ENCODE results near the gene HSPA2. TPM values are rescaled to one million over a fixed set of nuclear protein-coding genes. Genes with fewer than 3 reads are reported as not detected.
"Not testable (repeated sequence)": the region's sequence is repeated elsewhere in the genome, so short reads cannot be mapped to it uniquely, and the experiment has no call there.

HSPA2 gene
- polyA plus RNA-seq, 6 donors from 2014 or later = 0.30 to 1.3 (median 0.36) TPM; not detected in 1

DNA sequence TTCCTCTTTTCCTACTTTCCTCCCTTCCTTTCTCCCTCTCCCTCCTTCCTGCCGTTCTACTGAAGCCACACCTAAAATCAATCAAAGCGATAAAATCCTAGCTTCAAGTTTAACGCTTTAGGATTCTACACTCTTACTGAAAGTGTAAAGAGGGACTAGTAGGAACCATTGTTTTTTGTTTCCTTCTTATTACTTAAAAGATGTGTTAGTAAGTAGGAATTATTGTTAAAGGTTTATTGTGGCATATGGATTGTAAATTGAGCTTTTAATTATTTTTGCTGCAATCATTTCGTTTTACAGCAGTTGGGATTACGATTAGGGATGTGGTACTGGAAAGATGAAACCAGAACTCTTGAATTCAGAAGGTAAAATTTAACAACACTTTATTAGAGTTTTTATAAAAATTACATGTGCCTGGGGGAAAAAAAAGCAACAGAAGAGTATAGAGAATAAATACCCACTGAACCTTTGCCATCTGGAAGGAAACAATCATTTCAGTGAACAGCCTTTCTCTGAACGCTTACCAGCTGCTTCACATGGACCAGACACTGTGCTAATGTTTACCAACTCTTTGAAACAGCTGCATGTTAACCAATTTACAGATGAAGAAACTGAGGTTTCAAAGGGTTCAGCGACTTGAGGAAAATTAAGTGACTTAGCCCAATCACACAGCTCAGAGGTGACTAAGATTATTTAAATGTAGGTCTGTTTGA lies 10.2 kb downstream of the HSPA2 start:
- Mint-ChIP-seq H3K27ac (no peak overlapping the region), H3K9me3 (no peaks in the 10 kb centered on the region), H3K4me1 (peaks cover 9 to 12% (median 11%) of the 10 kb centered on the region in 3 donors), H3K27me3 (peaks cover 8 to 44% (median 40%) of the 10 kb centered on the region in 3 donors), H3K36me3 (no peaks in the 10 kb centered on the region), H3K4me3 (peak overlapping the region; percentile 36 to 86 (median 56))
- DNase-seq (no peak), ATAC-seq (ENCODE audit: low read depth in 2 of 2) (no peak)

DNA sequence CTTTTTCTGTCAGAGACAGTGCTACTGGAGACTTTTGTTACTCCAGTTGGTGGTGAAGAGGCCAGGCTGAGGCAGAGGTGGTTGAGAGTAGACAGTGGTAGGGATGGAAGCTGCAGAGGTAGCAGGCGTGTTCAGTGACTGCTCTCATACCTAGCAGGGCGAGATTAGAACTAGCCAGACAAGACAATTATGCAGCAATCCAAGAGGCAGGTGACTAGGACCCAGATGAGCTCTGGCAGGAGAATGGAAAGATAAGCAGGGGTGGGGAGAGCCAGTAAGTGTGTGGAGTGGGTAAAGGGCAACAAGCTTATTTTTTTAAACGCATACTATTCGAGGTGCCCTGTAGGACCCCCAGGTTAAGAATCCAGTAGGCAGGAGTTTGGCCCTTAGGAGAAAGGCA lies 14.0 kb downstream of the HSPA2 start:
- Mint-ChIP-seq H3K4me3 (no peak overlapping the region), H3K27me3 (peaks cover 8 to 34% (median 26%) of the 10 kb centered on the region in 3 donors), H3K4me1 (peaks cover 5 to 8% (median 7%) of the 10 kb centered on the region in 3 donors), H3K27ac (no peak overlapping the region), H3K9me3 (no peaks in the 10 kb centered on the region), H3K36me3 (no peaks in the 10 kb centered on the region)
- ATAC-seq (ENCODE audit: low read depth in 2 of 2) = no peak
- no peak for DNase-seq

DNA sequence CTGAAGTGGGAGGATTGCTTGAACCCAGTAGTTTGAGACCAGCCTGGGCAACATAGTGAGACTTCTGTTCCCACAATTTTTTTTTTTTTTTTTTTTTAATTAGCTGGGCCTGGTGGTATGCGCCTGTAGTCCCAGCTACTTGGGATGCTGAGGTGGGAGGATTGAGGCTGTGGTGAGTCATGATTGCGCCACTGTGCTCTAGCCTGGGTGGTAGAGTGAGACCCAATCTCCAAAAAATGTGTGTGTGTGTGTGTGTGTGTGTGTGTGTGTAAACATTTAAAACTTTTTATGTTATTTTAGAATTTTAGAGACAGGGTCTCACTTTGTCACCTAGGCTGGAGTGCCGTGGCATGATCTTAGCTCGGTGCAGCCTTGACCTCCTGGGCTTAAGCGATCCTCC lies 16.0 kb downstream of the HSPA2 start:
- Mint-ChIP-seq H3K36me3 (no peaks in the 10 kb centered on the region), H3K27me3 (peaks cover 0 to 26% (median 19%) of the 10 kb centered on the region in 3 donors), H3K27ac (no peak overlapping the region), H3K4me3 (no peak overlapping the region), H3K9me3 (no peaks in the 10 kb centered on the region), H3K4me1 (no peaks in the 10 kb centered on the region)
- ATAC-seq (ENCODE audit: low read depth in 2 of 2) (no peak), DNase-seq (no peak)

DNA sequence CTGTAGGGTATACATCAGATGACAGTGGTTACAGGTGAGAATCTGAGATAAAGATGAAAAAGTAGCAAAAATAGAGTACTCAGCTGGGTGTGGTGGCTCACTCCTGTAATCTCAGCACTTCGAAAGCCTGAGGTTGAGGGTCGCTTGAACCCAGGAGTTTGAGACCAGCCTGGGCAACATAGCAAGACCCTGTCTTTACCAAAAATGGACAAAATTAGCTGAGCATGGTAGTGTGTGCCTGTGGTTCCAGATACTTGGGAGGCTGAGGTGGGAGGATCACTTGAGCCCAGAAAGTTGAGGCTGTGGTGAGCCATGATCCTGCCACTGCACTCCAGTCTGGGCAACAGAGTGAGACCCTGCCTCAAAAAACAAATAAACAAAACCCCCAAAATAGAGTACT lies 17.7 kb downstream of the HSPA2 start:
- H3K4me3 Mint-ChIP-seq; H3K9me3 Mint-ChIP-seq; H3K4me1 Mint-ChIP-seq; ATAC-seq (ENCODE audit: low read depth in 2 of 2); H3K27ac Mint-ChIP-seq; DNase-seq; H3K36me3 Mint-ChIP-seq: not testable (repeated sequence)
- peaks cover 0 to 19% (median 14%) of the 10 kb centered on the region in 3 donors for H3K27me3 Mint-ChIP-seq

DNA sequence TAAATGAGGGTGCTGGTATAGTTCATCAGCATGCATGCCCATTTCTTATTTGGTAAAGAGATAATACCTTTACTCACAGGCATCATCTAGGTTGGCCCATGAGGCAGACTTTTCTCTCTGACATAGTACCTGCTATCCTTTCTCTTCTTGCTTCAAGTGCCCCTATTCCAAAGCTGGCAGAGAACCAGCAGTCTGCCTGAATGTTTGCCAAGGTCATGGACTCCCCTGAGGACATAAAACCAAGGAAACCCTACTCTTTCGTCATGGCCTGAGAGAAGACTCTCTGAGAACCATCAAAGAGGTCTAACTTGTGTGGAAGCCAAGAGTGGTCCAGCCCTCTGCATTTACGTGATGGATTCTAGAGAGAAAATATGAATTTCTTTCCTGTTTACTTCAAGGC lies 21.1 kb downstream of the HSPA2 start:
- Mint-ChIP-seq H3K4me3 (no peak overlapping the region), H3K36me3 (no peaks in the 10 kb centered on the region), H3K9me3 (no peaks in the 10 kb centered on the region), H3K4me1 (no peaks in the 10 kb centered on the region), H3K27ac (no peak overlapping the region), H3K27me3 (peaks cover 8 to 17% (median 12%) of the 10 kb centered on the region in 3 donors)
- DNase-seq = no peak
- ATAC-seq (ENCODE audit: low read depth in 2 of 2) = no peak

DNA sequence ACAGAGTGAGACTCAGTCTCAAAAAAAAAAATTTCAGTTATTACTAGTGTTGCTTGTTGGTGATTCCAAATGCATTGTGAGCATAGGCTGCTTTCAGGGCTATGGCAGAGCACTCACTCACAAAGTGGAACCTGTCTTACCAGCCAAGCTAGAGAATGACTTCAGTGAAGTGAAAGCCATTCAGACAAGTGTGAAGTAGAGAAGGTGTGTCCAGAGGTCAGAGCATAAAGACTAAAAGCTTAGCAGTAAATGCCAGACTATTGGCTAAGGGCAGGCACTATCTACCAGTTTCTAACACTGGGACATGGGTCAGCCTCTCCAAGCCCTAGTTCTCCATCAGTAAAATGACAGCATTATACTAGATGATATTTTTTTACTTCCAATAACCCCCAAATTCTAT lies 21.9 kb downstream of the HSPA2 start:
- peaks cover 8 to 17% (median 12%) of the 10 kb centered on the region in 3 donors for H3K27me3 Mint-ChIP-seq
- H3K27ac Mint-ChIP-seq = no peak overlapping the region
- no peaks in the 10 kb centered on the region for H3K9me3 Mint-ChIP-seq
- no peak overlapping the region for H3K4me3 Mint-ChIP-seq
- ATAC-seq (ENCODE audit: low read depth in 2 of 2) = no peak
- no peak for DNase-seq
- H3K4me1 Mint-ChIP-seq = no peaks in the 10 kb centered on the region
- H3K36me3 Mint-ChIP-seq = no peaks in the 10 kb centered on the region

DNA sequence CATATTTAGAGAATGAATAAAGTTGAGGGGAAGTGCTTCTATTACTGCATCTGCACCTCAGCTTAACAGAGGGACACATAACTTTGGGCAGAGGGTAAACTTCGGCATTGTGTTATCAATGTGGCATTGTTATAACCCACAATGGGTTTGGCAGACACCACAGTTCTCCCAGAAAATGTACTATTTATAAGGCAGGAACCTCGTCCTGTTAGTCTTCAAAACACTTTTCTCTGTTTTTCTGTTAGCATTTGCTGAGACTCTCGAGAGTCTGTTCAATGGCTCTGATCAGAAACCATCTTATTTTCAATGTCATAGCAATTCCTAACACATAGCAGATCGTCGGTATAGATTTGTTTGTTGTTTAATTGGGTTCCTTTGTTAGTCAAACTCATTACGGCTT lies 23.2 kb downstream of the HSPA2 start:
- no peak for ATAC-seq (ENCODE audit: low read depth in 2 of 2)
- no peak for DNase-seq
- H3K27me3 Mint-ChIP-seq = peaks cover 5 to 17% (median 8%) of the 10 kb centered on the region in 3 donors
- no peaks in the 10 kb centered on the region for H3K9me3 Mint-ChIP-seq
- no peak overlapping the region for H3K27ac Mint-ChIP-seq
- no peaks in the 10 kb centered on the region for H3K4me1 Mint-ChIP-seq
- H3K36me3 Mint-ChIP-seq = no peaks in the 10 kb centered on the region
- H3K4me3 Mint-ChIP-seq = no peak overlapping the region

DNA sequence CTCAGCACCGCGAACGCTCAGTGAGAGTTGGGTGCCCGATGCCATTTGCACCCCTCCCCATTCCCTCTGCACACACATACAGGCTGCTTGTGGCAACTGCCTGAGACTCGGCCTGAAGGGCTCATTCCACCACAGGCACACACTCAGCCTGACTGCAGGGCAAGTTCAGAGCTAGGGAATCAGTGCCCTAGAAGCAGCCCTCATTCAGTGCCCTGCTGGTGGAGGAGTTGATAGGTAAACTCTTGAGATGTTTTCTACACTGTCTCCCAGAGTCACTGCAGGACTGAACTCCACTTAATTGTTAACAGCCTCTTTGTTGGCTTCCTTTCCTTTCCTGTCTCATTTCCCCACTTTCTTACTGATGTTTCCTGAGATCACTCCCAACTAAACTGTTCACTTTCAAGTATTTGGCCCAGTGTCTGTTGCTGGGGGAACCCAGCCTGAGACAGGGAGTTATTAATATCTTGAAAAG lies 26.1 kb downstream of the HSPA2 start:
- no peaks in the 10 kb centered on the region for H3K9me3 Mint-ChIP-seq
- ATAC-seq (ENCODE audit: low read depth in 2 of 2) (no peak), DNase-seq (no peak)
- no peak overlapping the region for H3K4me3 Mint-ChIP-seq
- H3K27ac Mint-ChIP-seq = no peak overlapping the region
- no peaks in the 10 kb centered on the region for H3K4me1 Mint-ChIP-seq
- peaks cover 5 to 16% (median 8%) of the 10 kb centered on the region in 3 donors for H3K27me3 Mint-ChIP-seq
- H3K36me3 Mint-ChIP-seq = no peaks in the 10 kb centered on the region

DNA sequence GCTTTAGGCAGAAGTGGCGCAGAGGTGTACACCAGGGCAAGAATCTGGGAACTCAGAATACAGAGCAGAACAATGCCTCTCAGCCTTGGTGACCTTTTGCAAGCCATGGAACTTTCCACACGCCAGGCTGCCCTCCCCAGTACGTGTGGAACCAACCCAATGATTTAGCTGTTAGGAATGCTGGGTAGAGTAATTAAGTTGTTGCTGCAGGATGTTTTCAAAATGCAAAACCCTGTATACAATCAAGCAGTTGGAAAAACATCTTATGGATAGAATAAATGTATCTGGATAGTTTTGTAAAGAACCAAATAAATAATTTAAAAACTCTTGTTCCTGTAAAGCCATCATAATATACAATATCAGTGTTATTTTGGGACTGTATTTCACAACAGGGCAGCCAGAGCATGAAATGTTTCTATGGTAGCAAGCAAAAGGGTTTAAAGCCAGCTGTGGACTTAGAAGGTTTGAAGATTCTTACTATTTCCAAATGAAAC lies 28.6 kb downstream of the HSPA2 start:
- ATAC-seq (ENCODE audit: low read depth in 2 of 2) (no peak), DNase-seq (no peak)
- Mint-ChIP-seq H3K4me3 (no peak overlapping the region), H3K36me3 (no peaks in the 10 kb centered on the region), H3K27me3 (peaks cover 5 to 8% (median 7%) of the 10 kb centered on the region in 3 donors), H3K4me1 (no peaks in the 10 kb centered on the region), H3K27ac (no peak overlapping the region), H3K9me3 (no peaks in the 10 kb centered on the region)

DNA sequence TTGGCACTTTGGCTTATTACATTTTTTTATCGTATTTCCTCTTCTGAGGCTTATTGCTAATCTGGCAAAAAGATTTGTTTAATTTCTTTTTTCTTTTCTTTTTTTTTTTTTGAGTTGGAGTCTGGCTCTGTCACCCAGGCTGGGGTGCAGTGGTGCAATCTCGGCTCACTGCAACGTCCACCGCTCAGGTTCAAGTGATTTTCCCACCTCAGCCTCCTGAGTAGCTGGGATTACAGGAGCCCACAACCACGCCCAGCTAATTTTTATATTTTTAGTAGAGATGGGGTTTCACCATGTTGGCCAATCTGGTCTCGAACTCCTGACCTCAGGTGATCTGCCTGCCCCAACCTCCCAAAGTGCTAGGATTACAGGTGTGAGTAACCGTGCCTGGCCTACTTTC lies 29.1 kb downstream of the HSPA2 start:
- not testable (repeated sequence) for DNase-seq; H3K9me3 Mint-ChIP-seq; H3K27me3 Mint-ChIP-seq; H3K4me1 Mint-ChIP-seq; H3K4me3 Mint-ChIP-seq; ATAC-seq (ENCODE audit: low read depth in 2 of 2); H3K36me3 Mint-ChIP-seq; H3K27ac Mint-ChIP-seq

DNA sequence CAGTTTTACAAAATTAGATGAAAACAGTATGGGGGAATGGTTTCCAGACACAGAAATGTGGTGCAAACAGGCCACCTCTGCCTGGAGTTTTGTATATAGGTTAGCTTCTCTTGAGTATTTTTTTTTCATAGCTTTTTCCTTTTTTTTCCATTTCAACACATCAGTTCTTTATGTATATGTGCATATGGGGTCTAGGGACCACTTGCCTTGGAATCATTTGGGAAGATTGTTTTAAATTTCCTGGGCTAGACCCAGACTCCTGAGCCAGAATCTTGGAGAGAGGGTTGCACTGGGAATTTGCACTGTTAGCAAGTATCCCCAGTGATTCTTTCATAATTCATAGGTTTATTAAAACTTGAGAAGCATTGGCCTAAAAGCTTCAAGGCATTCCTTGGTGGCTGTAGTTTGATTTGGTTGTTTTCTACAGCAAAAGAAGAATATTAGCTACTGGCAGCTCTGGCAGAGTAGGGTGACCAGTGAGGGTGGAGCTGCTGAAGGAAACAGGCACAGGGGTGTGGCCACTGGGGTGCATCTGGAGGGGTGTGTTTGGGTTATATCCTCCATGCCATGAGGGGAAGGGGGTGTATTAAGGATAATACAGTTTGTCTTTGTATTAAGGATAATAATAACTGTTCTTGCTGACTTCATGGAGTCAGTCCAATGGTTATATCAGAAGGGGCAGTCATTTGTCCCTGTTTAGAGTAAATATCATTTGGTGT lies 32.0 kb downstream of the HSPA2 start:
- peak overlapping the region in 1 of 6 donors; percentile 42 for H3K27ac Mint-ChIP-seq
- H3K36me3 Mint-ChIP-seq = no peaks in the 10 kb centered on the region
- no peak for DNase-seq
- no peak overlapping the region for H3K4me3 Mint-ChIP-seq
- H3K4me1 Mint-ChIP-seq = no peaks in the 10 kb centered on the region
- no peak for ATAC-seq (ENCODE audit: low read depth in 2 of 2)
- no peaks in the 10 kb centered on the region for H3K27me3 Mint-ChIP-seq
- no peaks in the 10 kb centered on the region for H3K9me3 Mint-ChIP-seq

DNA sequence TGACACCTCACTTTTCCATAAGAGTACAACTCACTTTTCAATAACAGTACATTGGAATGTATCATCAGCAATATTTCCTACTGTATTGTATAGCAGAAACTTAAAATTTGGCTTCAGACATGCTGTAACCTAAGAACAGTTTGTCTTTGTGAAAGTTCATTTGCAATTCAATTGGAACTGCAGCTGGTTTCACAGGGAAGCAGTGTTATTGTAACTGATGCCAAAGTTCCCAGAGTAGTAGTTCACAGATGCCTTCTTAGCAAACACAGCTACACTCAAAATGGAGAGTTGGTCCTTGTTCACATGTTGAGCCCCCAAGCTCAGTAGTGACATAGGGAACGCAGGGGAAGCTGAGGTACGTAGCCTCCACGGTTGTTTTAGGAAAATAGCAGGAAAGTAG lies 32.6 kb downstream of the HSPA2 start:
- Mint-ChIP-seq H3K36me3 (no peaks in the 10 kb centered on the region), H3K27me3 (no peaks in the 10 kb centered on the region), H3K27ac (no peak overlapping the region), H3K9me3 (no peaks in the 10 kb centered on the region), H3K4me3 (no peak overlapping the region), H3K4me1 (no peaks in the 10 kb centered on the region)
- no peak for ATAC-seq (ENCODE audit: low read depth in 2 of 2)
- DNase-seq = no peak

DNA sequence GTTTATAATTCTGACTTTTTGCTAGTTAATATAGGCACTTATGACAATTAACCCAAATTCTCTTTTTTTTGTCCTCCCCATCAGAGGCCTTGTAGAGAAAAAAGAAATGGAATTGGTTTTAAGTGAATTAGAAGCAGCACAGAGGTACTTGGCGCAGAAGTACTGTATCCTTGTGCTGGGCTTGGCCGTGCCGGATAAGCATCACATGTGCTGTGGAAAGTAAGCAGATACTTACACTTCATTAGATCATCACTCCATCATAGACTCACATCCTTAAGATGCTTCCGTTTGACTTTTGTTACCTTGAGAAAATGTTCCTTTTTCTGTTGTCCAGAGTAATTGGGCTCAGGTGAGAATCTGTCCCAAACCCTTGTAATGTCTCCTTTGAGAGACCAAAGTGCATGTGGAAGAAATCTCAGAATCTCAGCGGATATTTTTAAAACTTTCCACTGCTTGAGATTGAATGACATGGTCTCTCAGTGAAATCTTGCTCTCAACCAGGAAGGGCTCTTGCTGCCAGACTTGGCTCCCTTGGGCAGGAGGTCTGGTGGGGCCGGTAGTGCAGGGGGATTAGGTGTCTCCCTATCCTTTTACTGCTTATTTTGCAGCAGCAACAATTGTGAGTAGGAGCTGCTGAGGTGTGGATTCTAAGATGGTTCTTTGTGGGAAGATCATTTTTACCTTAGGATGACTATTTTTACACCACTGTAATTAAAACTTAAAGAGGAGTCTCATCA lies 34.0 kb downstream of the HSPA2 start:
- no peaks in the 10 kb centered on the region for H3K4me1 Mint-ChIP-seq
- H3K4me3 Mint-ChIP-seq = no peak overlapping the region
- DNase-seq (no peak), ATAC-seq (ENCODE audit: low read depth in 2 of 2) (no peak)
- no peaks in the 10 kb centered on the region for H3K9me3 Mint-ChIP-seq
- no peaks in the 10 kb centered on the region for H3K36me3 Mint-ChIP-seq
- no peaks in the 10 kb centered on the region for H3K27me3 Mint-ChIP-seq
- H3K27ac Mint-ChIP-seq = no peak overlapping the region

All from naive B cell (primary cell).